Fibroblast of gingiva (primary cell): Measurements from ENCODE around the gene UFM1.
"Not testable (repeated sequence)": the region's sequence is repeated elsewhere in the genome, so short reads cannot be mapped to it uniquely, and the experiment has no call there.

ENCODE experiments used
- DNase-seq: peaks from one replicate; pipeline ENCODE4 v3.0.0-alpha.2; 2011; ENCODE audit warnings: low read depth

Gene UFM1

GRCh38 chr13:38366954-38367645 lies 17.4 kb downstream of the UFM1 start:
- peak; percentile 20 for DNase-seq

DNA sequence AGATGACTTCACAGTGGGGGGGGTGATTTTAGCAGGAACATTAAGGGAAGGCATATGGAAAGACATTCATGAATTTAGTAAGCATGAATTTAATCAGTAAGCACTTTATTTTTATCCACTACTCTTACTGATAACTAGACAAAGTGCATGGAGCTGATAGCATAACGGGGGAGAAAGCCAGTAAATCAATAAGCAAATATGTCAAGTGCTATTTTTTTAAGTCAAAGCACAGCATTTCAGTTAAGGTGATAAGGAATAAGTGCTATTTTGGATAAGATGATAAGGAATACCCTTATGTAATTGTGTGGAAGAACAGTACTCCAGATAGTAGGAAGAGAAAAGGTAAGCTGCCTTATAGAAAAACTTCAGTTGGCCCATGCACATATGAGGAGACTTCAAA lies 19.4 kb downstream of the UFM1 start:
- no peak for DNase-seq

- DNase-seq, result not testable (repeated sequence)
Measured at GRCh38 chr13:38370096-38370495, 20.4 kb downstream of the UFM1 start.

DNA sequence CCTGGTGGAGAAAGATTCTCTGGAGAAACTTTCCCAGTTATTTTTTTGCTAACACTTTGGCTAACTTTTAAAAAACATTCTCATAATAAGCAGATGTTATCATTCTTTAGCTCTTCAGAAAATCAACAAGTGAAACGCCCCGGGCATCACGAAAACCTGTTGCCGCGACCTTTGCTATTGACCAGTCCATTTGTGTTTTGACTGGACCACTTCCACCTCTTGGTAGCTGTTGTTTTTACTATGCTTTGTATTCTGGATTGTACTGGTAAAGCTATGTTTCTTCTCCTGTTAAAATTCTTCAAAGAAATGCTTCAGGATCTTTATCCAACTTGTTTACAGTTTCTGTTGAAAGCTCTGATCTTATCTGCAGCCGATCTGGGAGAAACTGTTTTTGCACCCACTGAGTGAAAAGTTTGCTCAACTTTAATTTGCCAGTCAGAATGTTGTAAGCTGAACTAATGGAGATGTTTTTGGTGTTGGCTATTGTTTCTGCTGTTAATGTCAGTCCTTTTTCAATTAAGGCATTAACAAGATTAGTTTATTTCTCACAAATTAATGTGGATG lies 23.3 kb downstream of the UFM1 start:
- no peak for DNase-seq

- DNase-seq, result peak; percentile 24
Measured at GRCh38 chr13:38376546-38376945, 26.9 kb downstream of the UFM1 start.

DNA sequence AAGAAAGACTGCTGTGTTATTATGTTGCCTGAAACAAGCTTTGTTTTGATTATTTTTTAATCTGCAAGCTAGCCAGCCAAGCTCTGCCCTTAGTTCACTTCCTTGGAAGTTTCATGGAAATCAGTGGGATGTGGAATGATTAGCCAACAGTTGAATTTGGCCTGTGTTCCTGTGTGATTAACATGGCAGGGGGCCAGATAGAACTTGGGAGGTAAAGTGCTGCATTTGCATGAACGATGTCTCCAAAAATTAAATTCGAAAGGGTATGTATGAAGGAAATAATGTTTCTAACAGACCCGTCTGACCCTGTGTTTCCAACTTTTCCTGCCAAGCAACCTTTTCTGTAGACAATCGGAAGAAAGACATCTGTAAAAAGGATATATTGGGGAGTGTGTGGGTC lies 32.2 kb downstream of the UFM1 start:
- peak; percentile 39 for DNase-seq

DNA sequence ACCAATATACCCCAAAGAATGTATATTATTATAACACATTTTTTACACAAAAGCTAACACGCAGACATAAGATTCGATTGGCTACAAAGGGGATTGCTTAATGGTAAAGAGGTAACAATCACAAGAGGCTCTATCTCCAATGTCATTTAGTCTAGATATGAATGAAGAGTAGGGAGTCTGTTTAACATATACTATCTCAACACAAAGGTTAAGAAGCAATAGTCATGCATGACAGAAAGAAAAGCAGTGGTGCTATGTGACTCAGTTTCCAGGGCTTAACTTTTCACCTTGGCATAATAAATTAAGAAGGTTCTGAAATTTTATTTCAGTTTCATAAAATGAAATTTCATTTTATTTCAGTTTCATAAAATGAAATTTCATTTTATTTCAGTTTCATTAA lies 33.3 kb downstream of the UFM1 start:
- DNase-seq, result no peak

- peak; percentile 40 for DNase-seq
Measured at GRCh38 chr13:38384171-38384570, 34.5 kb downstream of the UFM1 start.

DNA sequence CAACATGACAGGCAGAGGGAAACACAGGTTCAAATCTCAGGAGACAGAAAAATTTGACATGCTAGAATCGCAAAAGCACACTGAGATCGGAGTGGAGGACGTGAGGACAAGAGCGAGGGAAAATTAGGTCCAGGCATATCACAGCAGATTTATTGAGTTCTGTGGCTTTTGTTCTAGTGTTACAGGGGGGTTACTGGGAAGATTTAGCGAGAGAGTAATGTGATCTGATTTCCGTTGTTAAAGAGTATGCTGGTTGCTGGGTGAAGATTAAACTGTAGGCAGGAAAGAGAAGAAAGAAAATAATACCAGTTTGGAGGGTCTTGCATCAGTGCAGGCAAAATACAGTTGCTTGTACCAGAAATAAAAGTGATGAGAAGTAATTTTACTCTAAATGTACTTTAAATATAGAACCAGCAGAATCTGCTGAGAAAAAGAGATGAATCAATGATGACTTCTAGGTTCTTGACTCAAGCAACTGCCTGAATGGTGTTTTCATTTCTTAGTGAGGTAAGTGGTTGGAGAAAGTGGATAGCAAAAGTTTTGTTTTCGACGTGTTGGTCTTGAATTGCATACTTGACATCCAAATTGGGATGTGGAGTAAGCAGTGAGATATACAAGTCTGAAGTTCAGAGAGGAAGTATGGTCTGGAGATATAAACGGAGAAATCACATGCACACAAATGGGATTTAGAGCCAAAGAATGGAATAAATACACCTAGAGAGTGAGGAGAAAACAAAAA lies 35.7 kb downstream of the UFM1 start:
- no peak for DNase-seq

DNA sequence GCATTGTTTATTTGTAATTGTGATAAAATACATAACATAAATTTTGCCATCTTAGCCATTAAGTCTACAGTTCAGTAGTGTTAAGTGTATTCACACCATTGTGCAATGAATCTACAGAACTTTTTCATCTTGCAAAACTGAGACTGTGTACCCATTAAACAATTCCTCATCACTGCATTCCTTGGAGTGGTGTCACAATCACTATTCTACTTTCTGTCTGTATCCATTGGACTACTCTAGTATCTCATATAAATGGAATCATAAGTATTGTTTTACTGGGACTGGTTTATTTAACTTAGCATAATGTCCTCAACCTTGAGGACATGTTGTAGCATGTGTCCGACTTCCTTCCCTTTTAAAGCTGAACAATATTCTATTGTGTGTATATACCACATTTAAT lies 36.8 kb downstream of the UFM1 start:
- peak; percentile 77 for DNase-seq

DNA sequence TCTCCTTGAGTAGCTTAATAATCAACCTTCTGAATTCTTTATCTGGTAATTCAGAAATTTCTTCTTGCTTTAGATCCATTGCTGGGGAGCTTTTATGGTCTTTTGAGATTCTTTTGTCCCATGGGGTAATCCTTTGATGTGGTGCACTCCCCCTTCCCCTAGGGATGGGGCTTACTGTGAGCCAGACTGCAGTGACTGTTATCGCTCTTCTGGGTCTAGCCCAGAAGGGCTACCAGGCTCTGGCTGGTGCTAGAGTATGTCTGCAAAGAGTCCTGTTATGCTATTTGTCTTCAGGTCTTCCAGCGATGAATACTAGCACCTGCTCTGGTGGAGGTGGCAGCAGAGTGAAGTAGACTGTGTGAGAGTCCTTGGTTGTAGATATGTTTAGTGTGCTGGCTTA lies 41.7 kb downstream of the UFM1 start:
- DNase-seq, result no peak

DNA sequence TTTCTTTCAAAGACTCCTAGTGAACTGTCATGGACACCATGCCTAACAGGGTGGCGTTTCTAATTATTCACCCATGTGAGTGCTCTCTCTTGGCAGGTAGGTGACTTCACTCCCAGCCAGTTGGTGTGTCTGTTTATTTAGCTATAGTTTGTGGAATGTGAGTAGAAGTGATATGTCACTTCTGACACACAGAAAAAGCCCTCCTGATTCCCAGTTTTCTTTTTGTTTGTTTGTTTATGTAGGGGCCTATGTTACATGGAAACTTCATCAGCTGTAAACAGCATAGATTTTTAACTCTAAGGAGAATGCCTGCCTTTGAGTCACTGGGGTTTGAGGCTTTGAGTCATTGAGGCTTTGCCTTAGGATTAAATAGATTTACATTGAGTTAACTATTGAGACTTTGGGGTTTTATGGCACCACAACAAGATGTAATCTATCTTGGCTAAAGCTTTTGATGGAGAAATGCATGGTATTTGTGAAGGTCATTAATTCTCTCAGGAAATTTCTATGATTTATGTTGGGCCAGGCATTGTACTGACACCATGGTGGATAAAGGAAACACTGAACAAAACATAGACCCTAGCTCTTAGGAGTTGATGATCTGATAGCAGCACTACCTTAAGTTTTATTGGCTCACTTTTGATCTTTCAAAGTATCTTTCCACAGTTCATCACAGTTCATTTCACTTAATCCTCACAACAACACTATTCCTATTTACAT lies 45.3 kb downstream of the UFM1 start:
- DNase-seq, result no peak

DNA sequence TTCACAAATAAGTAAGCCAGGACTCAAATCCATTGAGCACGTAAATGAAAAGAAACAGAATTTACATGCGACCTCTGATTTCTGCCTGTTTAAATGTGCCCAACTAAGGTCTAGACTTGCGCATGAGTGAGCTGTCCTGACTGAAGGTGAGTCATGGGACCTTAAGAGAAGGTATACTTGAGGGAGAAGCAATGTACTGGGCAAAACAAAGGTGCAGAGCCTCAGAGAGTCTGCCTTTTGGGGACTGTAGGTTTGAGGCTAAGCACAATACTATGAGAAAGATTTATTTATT lies 45.8 kb downstream of the UFM1 start:
- DNase-seq, result no peak

DNA sequence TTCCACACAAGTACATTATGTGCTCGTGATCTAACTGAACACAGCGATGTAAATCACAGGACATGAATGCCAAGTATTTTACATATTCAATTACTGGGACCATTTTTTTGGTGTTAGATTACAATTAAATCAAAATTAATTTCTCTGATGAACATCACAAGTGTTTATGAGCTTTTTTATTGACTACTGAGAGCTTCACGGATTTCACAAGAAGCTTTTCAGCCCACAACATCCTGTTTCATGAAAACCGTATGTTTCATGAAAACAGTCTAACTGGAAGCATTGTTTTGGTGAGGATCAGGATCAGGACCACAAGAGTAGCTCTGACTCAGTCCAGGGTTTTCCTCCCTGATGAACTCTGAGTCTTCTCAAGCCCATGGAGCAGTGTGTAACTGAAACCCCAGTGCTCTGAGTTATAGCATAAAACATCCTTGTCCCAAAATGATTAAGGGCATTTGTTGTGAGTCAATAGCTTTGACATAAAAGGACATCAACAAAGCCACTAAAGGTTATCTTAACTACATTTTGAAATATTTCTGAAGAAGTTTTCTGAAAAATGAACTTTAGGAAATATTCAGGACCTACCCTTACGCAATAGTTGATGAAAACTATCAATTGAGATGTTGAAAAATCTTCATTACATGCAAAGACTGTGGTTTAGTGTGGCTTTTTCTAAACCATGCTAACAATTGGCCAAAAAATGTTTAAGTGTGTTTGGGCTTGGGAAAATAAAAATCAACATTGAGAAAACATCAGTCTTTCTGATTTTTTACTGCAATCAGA lies 49.3 kb downstream of the UFM1 start:
- peak; percentile 73 for DNase-seq

DNA sequence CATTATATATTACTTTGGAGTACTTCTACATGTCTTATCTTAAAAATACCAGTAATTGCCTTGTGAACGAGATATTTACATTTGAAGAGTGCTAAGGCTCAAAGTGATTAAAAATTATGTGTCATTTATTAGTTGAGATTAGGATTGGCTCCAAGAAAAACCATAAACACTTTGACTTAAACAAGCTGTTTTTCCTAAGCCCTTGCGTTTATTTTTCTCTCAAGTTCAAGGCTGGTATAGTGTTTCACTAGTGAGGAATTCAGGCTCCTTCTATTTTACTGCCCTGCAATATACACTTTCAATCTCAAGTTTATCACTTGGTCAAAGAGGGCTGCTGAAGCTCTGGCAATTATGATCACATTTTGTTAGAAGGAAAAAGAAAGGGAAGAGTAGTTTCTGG lies 49.9 kb downstream of the UFM1 start:
- DNase-seq, result no peak

- no peak for DNase-seq
Measured at GRCh38 chr13:38401276-38401675, 51.6 kb downstream of the UFM1 start.

GRCh38 chr13:38405216-38405615 lies 55.6 kb downstream of the UFM1 start:
- no peak for DNase-seq

GRCh38 chr13:38409771-38410170 lies 60.1 kb downstream of the UFM1 start:
- no peak for DNase-seq

GRCh38 chr13:38412266-38412665 lies 62.6 kb downstream of the UFM1 start:
- DNase-seq, result no peak
